Measurements from ENCODE around the gene ABCB7. TPM values are rescaled to one million over a fixed set of nuclear protein-coding genes. Genes with fewer than 3 reads are reported as not detected.
"Not testable (repeated sequence)": the region's sequence is repeated elsewhere in the genome, so short reads cannot be mapped to it uniquely, and the experiment has no call there.

The ABCB7 gene
- 10 to 100 TPM; 47.1 to 91.2 (median 54.6) TPM for total RNA-seq

DNA sequence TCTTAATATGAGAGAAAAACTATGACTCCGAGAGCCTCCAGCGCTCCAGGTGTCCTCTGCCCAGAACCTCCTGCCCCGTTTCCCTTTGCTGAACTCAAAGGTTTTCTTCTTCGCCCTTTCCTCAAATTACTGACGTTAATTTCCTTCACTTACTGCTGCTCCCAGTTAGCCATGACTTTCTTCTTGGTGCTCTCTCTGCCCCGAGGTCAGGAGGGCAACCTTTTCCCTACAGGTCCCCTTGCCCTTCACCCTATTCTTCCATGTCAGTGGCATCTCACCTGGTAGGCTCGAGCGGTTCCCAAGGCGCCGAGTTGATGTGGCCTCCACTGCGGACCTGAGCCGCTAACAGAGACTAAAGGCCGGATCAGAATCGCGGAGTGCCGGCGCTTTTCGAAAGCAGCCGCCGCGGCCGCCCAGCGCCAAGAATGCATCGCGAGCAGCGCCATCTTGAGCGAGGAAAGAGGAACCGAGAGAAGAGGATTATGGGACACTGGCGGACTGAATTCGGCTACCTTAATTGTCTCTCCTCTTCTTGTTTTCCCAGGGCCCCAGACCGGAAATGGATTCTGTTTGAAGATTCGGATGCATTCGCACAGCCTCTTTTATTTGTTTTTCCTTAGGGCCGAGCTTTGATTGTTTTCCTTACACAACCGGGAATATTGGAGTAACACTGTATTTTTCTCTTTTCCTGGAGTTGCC lies at the start of gene ABCB7:
Gene ABCB7, minus strand, starts transcription at position 457 of the 699 bp plus-strand sequence. Its CDS starts 11 bp downstream, at position 446.
- Histone ChIP-seq H3K36me3 (no peaks in the 10 kb centered on the region), H3K4me3 (peak within 1 kb of the TSS; percentile 57 to 77 (median 72)), H3K9me3 (no peaks in the 10 kb centered on the region), H3K27ac (peak within 1 kb of the TSS; percentile 78 to 90 (median 86)), H3K27me3 (no peaks in the 10 kb centered on the region), H3K4me1 (peaks cover 7 to 16% of the 10 kb centered on the region in 2 donors)
- ATAC-seq (peak; percentile 94 to 97), DNase-seq (peak; percentile 32 to 53)
- in situ Hi-C loops (cut with MboI; ENCODE audit: low sequenced_read_pairs in 4 of 4), result no loop called here
- TF ChIP-seq, protein P1, sequence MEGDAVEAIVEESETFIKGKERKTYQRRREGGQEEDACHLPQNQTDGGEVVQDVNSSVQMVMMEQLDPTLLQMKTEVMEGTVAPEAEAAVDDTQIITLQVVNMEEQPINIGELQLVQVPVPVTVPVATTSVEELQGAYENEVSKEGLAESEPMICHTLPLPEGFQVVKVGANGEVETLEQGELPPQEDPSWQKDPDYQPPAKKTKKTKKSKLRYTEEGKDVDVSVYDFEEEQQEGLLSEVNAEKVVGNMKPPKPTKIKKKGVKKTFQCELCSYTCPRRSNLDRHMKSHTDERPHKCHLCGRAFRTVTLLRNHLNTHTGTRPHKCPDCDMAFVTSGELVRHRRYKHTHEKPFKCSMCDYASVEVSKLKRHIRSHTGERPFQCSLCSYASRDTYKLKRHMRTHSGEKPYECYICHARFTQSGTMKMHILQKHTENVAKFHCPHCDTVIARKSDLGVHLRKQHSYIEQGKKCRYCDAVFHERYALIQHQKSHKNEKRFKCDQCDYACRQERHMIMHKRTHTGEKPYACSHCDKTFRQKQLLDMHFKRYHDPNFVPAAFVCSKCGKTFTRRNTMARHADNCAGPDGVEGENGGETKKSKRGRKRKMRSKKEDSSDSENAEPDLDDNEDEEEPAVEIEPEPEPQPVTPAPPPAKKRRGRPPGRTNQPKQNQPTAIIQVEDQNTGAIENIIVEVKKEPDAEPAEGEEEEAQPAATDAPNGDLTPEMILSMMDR (IDR thresholded peaks at IDR 0.05 in 4 of 5, conservative IDR thresholded peaks at IDR 0.05 in 1 of 5), result no peak
- TF ChIP-seq POLR2A (IDR thresholded peaks at IDR 0.05), result peak in 1 of 2 donors; percentile 10
- intact Hi-C loops (cut with DNase I; ENCODE audit: low total_unique reads), result loop anchor here (2.0 to 10.0 kb wide), 3 partner anchors 119 to 989 kb away; partner anchors contain the start of genes RLIM and UPRT

DNA sequence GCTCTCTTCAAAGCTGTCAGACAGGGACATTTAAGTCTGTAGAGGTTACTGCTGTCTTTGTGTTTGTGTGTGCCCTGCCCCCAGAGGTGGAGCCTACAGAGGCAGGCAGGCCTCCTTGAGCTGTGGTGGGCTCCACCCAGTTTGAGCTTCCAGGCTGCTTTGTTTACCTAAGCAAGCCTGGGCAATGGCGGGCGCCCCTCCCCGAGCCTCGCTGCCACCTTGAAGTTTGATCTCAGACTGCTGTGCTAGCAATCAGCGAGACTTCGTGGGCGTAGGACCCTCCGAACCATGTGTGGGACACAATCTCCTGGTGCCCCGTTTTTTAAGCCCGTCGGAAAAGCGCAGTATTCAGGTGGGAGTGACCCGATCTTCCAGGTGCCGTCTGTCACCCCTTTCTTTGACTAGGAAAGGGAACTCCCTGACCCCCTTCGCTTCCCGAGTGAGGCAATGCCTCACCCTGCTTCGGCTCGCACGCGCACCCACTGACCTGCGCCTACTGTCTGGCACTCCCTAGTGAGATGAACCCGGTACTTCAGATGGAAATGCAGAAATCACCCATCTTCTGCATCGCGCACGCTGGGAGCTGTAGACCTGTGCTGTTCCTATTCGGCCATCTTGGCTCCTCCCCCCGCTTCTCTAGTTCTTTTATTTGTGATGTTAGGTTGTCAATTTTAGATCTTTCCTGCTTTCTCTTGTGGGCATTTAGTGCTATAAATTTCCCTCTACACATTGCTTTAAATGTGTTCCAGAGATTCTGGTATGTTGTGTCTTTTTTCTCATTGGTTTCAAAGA lies 32.5 kb upstream of the ABCB7 start:
- intact Hi-C loops (cut with DNase I; ENCODE audit: low total_unique reads); ATAC-seq; H3K9me3 ChIP-seq: not testable (repeated sequence)

DNA sequence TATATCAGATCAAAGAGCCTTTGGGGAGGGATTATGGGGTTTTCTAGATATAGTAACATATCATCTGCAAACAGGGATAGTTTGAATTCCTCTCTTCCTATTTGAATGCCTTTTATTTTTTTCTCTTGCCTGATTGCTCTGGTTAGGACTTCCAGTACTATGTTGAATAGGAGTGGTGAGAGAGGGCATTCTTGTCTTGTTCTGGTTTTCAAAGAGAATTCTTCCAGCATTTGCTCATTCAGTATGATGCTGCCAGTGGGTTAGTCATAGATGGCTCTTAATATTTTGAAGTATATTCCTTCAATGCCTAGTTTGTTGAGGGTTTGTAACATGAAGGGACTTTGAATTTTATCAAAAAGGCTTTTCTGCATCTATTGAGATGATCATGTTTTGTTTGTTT lies 25.6 kb upstream of the ABCB7 start:
- no peaks in the 10 kb centered on the region for H3K27me3 ChIP-seq
- no peak overlapping the region for H3K4me3 ChIP-seq
- DNase-seq, result no peak
- TF ChIP-seq, protein P1 (IDR thresholded peaks at IDR 0.05 in 4 of 5, conservative IDR thresholded peaks at IDR 0.05 in 1 of 5), result no peak
- ATAC-seq, result no peak
- in situ Hi-C loops (cut with MboI; ENCODE audit: low sequenced_read_pairs in 4 of 4), result no loop called here
- intact Hi-C loops (cut with DNase I; ENCODE audit: low total_unique reads), result no loop called here
- H3K9me3 ChIP-seq, result no peaks in the 10 kb centered on the region
- H3K27ac ChIP-seq, result no peak overlapping the region
- no peaks in the 10 kb centered on the region for H3K4me1 ChIP-seq
- no peaks in the 10 kb centered on the region for H3K36me3 ChIP-seq

More for the DNA sequence above, 32.5 kb upstream of the ABCB7 start:
- H3K36me3 ChIP-seq; H3K27ac ChIP-seq; H3K4me1 ChIP-seq; H3K27me3 ChIP-seq; DNase-seq; in situ Hi-C loops (cut with MboI; ENCODE audit: low sequenced_read_pairs in 4 of 4); H3K4me3 ChIP-seq: not testable (repeated sequence)

DNA sequence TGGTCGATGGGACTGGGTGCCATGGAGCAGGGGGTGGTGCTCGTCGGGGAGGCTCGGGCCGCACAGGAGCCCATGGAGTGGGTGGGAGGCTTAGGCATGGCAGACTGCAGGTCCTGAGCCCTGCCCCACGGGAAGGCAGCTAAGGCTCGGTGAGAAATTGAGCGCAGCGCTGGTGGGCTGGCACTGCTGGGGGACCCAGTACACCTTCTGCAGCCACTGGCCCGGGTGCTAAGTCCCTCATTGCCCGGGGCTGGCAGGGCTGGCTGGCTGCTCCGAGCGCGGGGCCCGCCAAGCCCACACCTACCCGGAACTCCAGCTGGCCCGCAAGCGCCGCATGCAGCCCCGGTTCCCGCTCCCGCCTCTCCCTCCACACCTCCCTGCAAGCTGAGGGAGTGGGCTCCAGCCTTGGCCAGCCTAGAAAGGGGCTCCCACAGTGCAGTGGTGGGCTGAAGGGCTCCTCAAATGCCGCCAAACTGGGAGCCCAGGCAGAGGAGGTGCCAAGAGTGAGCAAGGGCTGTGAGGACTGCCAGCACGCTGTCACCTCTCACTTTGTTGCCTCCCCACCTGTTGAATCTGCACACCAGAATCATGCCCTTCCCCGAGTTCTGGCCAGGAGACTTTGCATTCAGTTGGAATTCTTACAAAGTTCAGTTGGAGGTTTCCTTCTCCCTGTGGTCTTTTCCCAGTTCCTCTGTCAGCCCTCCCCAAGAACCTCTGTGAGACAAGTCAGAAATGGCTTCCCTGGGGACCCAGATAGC lies 23.6 kb upstream of the ABCB7 start:
- ATAC-seq; H3K27ac ChIP-seq; DNase-seq; H3K27me3 ChIP-seq; H3K36me3 ChIP-seq; intact Hi-C loops (cut with DNase I; ENCODE audit: low total_unique reads); in situ Hi-C loops (cut with MboI; ENCODE audit: low sequenced_read_pairs in 4 of 4); H3K4me1 ChIP-seq; H3K9me3 ChIP-seq; H3K4me3 ChIP-seq: not testable (repeated sequence)

DNA sequence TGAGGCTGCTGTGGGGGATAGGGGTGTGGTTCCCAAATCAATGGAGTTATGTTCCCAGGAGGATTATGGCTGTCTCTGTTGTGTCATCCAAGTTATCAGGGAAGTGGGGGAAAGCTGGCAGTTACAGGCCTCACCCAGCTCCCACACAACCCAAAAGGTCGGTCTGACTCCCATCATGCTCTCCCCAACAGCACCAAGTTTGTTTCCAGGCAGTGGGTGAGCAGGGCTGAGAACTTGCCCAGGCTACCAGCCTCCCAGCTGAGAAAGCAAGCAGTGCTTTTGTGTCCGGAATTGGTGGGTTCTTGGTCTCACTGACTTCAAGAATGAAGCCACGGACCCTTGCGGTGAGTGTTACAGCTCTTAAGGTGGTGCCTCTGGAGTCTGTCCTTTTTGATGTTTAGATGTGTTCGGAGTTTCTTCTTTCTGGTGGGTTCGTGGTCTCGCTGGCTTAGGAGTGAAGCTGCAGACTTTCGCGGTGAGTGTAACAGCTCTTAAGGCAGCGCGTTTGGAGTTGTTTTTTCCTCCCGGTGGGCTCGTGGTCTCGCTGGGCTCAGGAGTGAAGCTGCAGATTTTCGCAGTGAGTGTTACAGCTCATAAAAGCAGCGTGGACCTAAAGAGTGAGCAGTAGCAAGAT lies 16.3 kb upstream of the ABCB7 start:
- not testable (repeated sequence) for H3K36me3 ChIP-seq, DNase-seq

More for the DNA sequence above, 16.3 kb upstream of the ABCB7 start:
- H3K27ac ChIP-seq; intact Hi-C loops (cut with DNase I; ENCODE audit: low total_unique reads); H3K4me3 ChIP-seq; in situ Hi-C loops (cut with MboI; ENCODE audit: low sequenced_read_pairs in 4 of 4); H3K27me3 ChIP-seq; H3K9me3 ChIP-seq; H3K4me1 ChIP-seq; ATAC-seq: not testable (repeated sequence)
